ENCODE results near the gene CPED1.

CPED1 gene

DNA sequence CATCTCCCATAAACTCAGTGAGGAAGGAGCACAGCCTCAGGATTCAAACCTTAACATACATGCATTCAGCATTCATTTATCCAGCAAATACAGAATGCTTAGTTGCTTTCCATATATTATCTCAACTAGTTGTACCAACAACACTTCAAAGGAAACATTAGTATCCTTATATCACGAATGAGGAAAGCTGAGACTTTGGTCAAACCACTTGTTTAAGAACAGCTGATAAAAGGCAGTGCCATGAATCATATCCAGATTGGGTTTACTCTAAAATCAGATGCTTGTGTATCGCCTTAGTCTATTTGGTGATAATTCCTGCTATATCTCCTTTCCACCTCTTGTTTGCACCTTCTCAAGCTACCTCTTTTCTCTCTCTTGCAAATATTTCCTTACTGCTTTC lies 1.9 kb upstream of the CPED1 start:
- no peak overlapping the region for H3K4me3 ChIP-seq (ENCODE audit: low read depth, low read length)
- TF ChIP-seq, protein P1, sequence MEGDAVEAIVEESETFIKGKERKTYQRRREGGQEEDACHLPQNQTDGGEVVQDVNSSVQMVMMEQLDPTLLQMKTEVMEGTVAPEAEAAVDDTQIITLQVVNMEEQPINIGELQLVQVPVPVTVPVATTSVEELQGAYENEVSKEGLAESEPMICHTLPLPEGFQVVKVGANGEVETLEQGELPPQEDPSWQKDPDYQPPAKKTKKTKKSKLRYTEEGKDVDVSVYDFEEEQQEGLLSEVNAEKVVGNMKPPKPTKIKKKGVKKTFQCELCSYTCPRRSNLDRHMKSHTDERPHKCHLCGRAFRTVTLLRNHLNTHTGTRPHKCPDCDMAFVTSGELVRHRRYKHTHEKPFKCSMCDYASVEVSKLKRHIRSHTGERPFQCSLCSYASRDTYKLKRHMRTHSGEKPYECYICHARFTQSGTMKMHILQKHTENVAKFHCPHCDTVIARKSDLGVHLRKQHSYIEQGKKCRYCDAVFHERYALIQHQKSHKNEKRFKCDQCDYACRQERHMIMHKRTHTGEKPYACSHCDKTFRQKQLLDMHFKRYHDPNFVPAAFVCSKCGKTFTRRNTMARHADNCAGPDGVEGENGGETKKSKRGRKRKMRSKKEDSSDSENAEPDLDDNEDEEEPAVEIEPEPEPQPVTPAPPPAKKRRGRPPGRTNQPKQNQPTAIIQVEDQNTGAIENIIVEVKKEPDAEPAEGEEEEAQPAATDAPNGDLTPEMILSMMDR (conservative IDR thresholded peaks at IDR 0.05; ENCODE audit: low read depth, low read length): no peak
- no peak for DNase-seq (ENCODE audit: low read depth)

DNA sequence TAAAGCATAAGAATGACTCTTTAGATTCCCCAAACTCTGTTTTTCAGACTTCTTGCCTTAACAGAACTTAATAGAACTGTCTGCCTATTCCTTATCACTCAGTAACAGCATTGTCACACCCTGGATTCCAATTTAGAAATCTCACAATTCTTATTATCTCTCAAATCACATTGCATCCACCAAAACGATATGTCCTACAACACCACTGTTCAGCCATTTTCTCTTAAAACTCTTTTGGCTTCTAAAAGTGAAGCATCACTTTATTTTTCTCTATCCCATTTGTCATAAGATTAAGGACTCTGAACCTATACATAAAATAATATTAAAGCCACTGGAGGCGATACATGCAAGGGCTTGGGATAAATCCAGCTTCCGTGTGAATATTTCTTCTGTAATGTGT lies 1.2 kb upstream of the CPED1 start:
- no peak for DNase-seq (ENCODE audit: low read depth)
- no peak overlapping the region for H3K4me3 ChIP-seq (ENCODE audit: low read depth, low read length)
- TF ChIP-seq, protein P1 (conservative IDR thresholded peaks at IDR 0.05; ENCODE audit: low read depth, low read length): no peak

DNA sequence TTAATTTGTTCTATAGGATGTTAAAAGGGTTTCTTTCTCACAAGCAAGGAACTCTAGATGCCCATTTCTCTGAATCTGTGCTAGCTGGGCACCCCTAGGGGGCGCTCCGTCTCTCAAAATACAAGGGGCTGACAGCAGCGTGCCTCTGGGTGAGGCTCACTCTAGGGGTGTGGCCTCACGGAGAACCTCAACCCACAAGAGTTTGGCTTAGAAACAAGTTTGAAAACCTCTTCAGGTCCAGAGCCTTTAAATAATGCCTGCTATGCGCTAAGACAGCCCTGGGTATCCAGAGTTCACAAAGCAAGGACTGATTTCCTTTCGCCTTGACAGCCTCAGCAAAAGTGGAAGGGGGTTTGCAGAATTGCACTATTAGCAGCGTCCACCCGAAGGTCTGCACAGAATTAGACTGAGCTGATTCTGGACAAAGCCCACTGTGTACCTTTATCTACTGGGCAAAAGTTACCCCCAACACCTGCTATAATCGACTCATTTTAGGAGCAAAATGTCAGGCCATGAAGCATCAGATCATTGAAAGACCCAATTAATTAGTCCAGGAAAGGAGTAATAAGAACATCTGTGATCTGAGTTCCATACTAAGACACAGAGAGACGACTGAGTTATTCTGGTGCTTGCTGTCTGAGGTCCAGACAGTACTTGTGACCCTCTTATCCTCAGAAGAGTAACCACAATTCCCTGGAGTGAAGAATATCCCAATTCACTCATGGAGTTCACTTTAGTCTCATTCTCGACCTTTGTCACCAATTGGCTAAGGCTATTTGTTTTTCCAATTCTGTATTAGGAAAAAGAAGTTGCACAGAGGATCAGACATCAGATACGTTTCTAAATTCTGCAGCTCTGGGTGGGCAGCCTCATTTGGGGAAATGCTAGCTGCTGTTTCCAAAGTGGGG lies 574 bp upstream of the CPED1 start:
- TF ChIP-seq, protein P1 (conservative IDR thresholded peaks at IDR 0.05; ENCODE audit: low read depth, low read length): peak; percentile 97
- DNase-seq (ENCODE audit: low read depth): peak; percentile 99
- peak overlapping the region; percentile 64 for H3K4me3 ChIP-seq (ENCODE audit: low read depth, low read length)

DNA sequence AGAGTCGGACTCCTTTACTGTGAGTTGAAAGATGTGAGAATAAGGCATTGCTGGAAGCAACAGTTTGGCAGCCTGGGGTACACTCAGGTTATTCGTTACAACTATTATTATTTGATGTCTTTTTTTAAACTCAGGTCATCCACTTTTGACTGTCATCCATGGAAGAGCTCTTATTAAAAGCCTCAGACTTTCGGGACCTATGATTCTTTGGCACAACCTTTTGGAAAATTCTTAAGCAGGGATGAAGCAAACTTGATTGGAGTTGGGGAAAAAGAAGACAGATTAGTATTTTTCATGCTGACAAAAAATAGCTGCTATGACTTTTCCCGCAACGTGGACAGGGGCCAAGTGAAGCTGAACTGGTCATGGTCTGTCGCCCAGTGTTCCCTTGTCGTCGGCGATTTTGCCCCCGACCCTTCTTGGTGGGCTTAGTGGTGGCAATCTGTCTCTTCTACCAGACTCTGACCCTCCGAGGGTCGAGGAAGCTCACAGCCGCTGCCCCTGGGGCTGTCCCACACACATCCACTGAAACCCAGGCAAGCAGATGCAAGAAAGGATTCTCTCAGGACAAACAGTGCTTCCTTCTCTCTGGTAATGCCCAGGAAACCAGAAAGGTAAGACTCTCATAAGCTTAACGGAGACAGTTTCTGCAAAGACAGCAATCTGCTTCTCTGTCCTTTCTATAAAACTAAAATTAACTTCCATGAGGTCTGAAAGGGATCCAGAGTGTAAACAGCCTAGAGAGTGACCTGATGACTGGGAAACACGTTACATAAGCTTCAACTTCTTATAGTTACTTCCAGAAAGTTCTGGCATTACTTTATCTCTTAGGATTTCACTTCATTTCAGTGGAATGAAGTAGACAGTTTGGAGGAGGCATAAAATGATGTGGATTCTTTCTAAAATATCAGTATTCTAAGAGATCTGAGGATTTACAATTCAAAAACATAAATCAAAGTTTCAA lies 1.0 kb downstream of the CPED1 start:
- DNase-seq (ENCODE audit: low read depth): peak; percentile 49
- TF ChIP-seq, protein P1 (conservative IDR thresholded peaks at IDR 0.05; ENCODE audit: low read depth, low read length): no peak
- peak overlapping the region; percentile 64 for H3K4me3 ChIP-seq (ENCODE audit: low read depth, low read length)

DNA sequence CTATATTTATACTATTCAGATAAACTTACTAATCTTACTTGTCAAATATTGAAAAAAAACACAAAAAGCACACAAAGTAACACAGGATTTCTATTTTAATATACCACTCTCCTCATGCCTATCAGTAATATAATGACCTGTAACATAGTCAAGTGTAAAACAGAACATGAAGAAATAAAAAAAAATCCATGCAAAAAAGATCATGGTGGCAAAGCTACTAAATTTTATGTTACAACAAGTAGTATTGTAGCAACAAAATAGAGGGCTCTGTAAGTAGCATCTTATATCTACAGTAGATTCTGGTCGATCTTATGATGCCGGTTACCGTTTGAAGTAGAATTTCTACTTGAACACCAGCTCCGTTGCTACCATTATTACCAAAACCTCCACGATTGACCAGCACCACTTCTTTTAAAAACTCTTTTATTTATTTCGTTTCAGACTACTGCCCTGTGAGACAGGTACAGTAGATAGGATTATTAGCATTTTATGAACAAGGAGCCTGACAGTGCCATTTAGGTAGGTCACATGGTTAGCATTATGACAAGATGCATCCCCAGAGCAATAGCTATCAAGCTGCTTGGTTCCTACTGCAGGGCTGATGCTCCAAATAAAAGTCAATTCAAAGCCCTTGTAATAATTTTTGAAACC lies 2.1 kb downstream of the CPED1 start:
- TF ChIP-seq, protein P1 (conservative IDR thresholded peaks at IDR 0.05; ENCODE audit: low read depth, low read length): no peak
- H3K4me3 ChIP-seq (ENCODE audit: low read depth, low read length): peak overlapping the region; percentile 64
- peak; percentile 54 for DNase-seq (ENCODE audit: low read depth)

DNA sequence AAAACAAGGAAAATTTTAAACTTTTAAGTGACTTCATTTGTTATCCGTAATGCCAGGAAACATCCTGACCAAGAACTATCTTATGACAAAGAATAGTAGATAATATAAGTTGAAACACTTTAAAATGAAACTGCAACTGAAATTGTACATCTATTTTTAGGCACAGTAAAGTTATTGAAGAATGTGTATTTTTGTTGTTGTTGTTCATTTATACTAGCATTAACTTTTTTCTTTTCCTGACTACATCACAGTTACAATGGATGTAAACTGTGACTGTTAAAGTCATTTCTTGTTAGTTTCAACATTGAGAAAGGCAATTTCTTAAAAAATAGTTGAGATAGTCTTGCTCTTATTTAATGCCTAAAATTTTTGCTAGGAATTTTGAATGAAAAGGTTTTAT lies 2.6 kb downstream of the CPED1 start:
- no peak for DNase-seq (ENCODE audit: low read depth)
- TF ChIP-seq, protein P1 (conservative IDR thresholded peaks at IDR 0.05; ENCODE audit: low read depth, low read length): no peak
- H3K4me3 ChIP-seq (ENCODE audit: low read depth, low read length): peak overlapping the region; percentile 64
